WTC11 (cell line): Measurements from ENCODE around the gene UVRAG.

Experiments used
- CREM ChIP-seq: sonication (generic); formaldehyde crosslinking; IDR thresholded peaks from 2 replicates; pipeline ENCODE4 v1.8.1; 2022; ENCODE audit warnings: mild to moderate bottlenecking, missing genetic modification reagents, moderate library complexity
- ETV6 ChIP-seq: sonication (generic); formaldehyde crosslinking; IDR thresholded peaks from 2 replicates; pipeline ENCODE4 v1.8.1; 2022; ENCODE audit warnings: mild to moderate bottlenecking, missing genetic modification reagents
- FOXP1 ChIP-seq: sonication (generic); formaldehyde crosslinking; IDR thresholded peaks from 2 replicates; pipeline ENCODE4 v1.8.0; 2022; ENCODE audit warnings: missing genetic modification reagents, mild to moderate bottlenecking, moderate library complexity, borderline replicate concordance
- NFE2L1 ChIP-seq: sonication (generic); formaldehyde crosslinking; IDR thresholded peaks from 2 replicates; pipeline ENCODE4 v1.8.1; 2023; ENCODE audit warnings: missing genetic modification reagents
- ZBTB21 ChIP-seq: sonication (generic); formaldehyde crosslinking; IDR thresholded peaks from 2 replicates; pipeline ENCODE4 v1.8.1; 2023; ENCODE audit warnings: mild to moderate bottlenecking, missing genetic modification reagents, borderline replicate concordance
- ZNF121 ChIP-seq: sonication (generic); formaldehyde crosslinking; IDR thresholded peaks from 2 replicates; pipeline ENCODE4 v1.8.0; 2023; ENCODE audit warnings: missing genetic modification reagents
- ZNF219 ChIP-seq: sonication (generic); formaldehyde crosslinking; IDR thresholded peaks from 2 replicates; pipeline ENCODE4 v1.8.0; 2023; ENCODE audit warnings: missing genetic modification reagents, mild to moderate bottlenecking, borderline replicate concordance
- TF ChIP-seq, protein P1 (sequence below): sonication (generic); formaldehyde crosslinking; IDR thresholded peaks from 2 replicates; pipeline ENCODE4 v1.8.0; 2022; ENCODE audit warnings: missing genetic modification reagents
- TF ChIP-seq, protein P2 (sequence below): sonication (generic); formaldehyde crosslinking; IDR thresholded peaks from 2 replicates; pipeline ENCODE4 v1.8.1; 2022; ENCODE audit warnings: low read depth, missing genetic modification reagents, borderline replicate concordance
- TF ChIP-seq, protein P3 (sequence below): fragments of 200-600 bp; IDR thresholded peaks from 2 replicates; pipeline ENCODE4 v1.8.0; 2022; ENCODE audit warnings: antibody characterized with exemption
- TF ChIP-seq, protein P4 (sequence below): sonication (generic); formaldehyde crosslinking; IDR thresholded peaks from 2 replicates; pipeline ENCODE4 v1.8.0; 2022; ENCODE audit warnings: mild to moderate bottlenecking, missing genetic modification reagents

DNA sequence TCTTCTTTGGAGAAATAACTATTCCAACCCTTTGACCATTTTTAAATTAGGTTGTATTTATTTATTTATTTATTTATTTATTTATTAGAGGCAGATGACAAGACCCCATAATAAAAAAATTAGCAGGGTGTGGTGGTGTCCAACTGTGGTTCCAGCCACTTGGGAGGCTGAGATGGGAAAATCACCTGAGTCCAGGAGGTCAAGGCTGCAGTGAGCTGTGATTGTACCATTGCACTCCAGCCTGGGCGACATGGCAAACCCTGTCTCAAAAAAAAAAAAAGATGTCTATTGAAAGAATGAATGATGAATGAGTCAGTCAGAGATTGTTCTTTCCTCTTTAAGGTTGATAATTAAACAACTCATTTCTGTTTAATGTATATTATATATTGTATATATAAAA, 261.7 kb downstream of the UVRAG start:
- TF ChIP-seq, protein P1, sequence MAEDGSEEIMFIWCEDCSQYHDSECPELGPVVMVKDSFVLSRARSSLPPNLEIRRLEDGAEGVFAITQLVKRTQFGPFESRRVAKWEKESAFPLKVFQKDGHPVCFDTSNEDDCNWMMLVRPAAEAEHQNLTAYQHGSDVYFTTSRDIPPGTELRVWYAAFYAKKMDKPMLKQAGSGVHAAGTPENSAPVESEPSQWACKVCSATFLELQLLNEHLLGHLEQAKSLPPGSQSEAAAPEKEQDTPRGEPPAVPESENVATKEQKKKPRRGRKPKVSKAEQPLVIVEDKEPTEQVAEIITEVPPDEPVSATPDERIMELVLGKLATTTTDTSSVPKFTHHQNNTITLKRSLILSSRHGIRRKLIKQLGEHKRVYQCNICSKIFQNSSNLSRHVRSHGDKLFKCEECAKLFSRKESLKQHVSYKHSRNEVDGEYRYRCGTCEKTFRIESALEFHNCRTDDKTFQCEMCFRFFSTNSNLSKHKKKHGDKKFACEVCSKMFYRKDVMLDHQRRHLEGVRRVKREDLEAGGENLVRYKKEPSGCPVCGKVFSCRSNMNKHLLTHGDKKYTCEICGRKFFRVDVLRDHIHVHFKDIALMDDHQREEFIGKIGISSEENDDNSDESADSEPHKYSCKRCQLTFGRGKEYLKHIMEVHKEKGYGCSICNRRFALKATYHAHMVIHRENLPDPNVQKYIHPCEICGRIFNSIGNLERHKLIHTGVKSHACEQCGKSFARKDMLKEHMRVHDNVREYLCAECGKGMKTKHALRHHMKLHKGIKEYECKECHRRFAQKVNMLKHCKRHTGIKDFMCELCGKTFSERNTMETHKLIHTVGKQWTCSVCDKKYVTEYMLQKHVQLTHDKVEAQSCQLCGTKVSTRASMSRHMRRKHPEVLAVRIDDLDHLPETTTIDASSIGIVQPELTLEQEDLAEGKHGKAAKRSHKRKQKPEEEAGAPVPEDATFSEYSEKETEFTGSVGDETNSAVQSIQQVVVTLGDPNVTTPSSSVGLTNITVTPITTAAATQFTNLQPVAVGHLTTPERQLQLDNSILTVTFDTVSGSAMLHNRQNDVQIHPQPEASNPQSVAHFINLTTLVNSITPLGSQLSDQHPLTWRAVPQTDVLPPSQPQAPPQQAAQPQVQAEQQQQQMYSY (CRISPR knock-in tag) = no peak
- TF ChIP-seq, protein P2, sequence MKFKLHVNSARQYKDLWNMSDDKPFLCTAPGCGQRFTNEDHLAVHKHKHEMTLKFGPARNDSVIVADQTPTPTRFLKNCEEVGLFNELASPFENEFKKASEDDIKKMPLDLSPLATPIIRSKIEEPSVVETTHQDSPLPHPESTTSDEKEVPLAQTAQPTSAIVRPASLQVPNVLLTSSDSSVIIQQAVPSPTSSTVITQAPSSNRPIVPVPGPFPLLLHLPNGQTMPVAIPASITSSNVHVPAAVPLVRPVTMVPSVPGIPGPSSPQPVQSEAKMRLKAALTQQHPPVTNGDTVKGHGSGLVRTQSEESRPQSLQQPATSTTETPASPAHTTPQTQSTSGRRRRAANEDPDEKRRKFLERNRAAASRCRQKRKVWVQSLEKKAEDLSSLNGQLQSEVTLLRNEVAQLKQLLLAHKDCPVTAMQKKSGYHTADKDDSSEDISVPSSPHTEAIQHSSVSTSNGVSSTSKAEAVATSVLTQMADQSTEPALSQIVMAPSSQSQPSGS (CRISPR knock-in tag) = no peak
- TF ChIP-seq, protein P3, sequence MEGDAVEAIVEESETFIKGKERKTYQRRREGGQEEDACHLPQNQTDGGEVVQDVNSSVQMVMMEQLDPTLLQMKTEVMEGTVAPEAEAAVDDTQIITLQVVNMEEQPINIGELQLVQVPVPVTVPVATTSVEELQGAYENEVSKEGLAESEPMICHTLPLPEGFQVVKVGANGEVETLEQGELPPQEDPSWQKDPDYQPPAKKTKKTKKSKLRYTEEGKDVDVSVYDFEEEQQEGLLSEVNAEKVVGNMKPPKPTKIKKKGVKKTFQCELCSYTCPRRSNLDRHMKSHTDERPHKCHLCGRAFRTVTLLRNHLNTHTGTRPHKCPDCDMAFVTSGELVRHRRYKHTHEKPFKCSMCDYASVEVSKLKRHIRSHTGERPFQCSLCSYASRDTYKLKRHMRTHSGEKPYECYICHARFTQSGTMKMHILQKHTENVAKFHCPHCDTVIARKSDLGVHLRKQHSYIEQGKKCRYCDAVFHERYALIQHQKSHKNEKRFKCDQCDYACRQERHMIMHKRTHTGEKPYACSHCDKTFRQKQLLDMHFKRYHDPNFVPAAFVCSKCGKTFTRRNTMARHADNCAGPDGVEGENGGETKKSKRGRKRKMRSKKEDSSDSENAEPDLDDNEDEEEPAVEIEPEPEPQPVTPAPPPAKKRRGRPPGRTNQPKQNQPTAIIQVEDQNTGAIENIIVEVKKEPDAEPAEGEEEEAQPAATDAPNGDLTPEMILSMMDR = no peak
- no peak for TF ChIP-seq ZNF121 (CRISPR knock-in tag)
- no peak for TF ChIP-seq ZBTB21 (CRISPR knock-in tag)
- no peak for TF ChIP-seq FOXP1
- TF ChIP-seq ETV6 (CRISPR knock-in tag) = no peak
- TF ChIP-seq ZNF219 = no peak
- TF ChIP-seq, protein P4, sequence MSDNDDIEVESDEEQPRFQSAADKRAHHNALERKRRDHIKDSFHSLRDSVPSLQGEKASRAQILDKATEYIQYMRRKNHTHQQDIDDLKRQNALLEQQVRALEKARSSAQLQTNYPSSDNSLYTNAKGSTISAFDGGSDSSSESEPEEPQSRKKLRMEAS (CRISPR knock-in tag) = no peak
- no peak for TF ChIP-seq NFE2L1 (CRISPR knock-in tag)
- TF ChIP-seq CREM = no peak
